Measurements from ENCODE around the gene OSER1. TPM values are rescaled to one million over a fixed set of nuclear protein-coding genes. Genes with fewer than 3 reads are reported as not detected.

The OSER1 gene
- total RNA-seq, 1 donor from 2014 or later = 24.1 TPM

- peak overlapping the region; percentile 89 for H3K4me3 ChIP-seq (ENCODE audit: low read depth, low read length)
- TF ChIP-seq, protein P1, sequence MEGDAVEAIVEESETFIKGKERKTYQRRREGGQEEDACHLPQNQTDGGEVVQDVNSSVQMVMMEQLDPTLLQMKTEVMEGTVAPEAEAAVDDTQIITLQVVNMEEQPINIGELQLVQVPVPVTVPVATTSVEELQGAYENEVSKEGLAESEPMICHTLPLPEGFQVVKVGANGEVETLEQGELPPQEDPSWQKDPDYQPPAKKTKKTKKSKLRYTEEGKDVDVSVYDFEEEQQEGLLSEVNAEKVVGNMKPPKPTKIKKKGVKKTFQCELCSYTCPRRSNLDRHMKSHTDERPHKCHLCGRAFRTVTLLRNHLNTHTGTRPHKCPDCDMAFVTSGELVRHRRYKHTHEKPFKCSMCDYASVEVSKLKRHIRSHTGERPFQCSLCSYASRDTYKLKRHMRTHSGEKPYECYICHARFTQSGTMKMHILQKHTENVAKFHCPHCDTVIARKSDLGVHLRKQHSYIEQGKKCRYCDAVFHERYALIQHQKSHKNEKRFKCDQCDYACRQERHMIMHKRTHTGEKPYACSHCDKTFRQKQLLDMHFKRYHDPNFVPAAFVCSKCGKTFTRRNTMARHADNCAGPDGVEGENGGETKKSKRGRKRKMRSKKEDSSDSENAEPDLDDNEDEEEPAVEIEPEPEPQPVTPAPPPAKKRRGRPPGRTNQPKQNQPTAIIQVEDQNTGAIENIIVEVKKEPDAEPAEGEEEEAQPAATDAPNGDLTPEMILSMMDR (conservative IDR thresholded peaks at IDR 0.05; ENCODE audit: low read depth, low read length) = no peak
- no peak for DNase-seq (ENCODE audit: low read depth)
Observed at GRCh38 chr20:44209686-44210405, 725 bp downstream of the OSER1 start.

DNA sequence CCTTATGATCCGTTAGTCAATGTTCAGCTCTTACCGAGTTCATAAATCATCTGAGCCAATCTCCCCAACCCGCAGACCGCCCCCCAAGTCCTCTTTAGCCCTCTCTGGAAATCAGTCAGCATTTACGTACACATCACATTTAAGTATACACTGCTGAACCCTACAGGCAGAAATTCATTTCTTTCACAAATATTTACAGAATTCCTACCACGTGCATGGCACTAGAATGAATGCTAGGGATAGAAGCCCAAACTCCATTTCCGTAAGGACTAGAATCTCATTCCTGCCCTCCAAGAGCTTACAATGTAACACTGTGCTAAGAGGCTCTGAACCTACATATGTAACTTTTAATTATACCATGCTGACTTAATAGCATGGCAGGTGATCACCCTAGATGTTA, 1.8 kb downstream of the OSER1 start:
- TF ChIP-seq, protein P1 (conservative IDR thresholded peaks at IDR 0.05; ENCODE audit: low read depth, low read length) = no peak
- H3K4me3 ChIP-seq (ENCODE audit: low read depth, low read length) = peak overlapping the region; percentile 89
- DNase-seq (ENCODE audit: low read depth) = no peak

DNA sequence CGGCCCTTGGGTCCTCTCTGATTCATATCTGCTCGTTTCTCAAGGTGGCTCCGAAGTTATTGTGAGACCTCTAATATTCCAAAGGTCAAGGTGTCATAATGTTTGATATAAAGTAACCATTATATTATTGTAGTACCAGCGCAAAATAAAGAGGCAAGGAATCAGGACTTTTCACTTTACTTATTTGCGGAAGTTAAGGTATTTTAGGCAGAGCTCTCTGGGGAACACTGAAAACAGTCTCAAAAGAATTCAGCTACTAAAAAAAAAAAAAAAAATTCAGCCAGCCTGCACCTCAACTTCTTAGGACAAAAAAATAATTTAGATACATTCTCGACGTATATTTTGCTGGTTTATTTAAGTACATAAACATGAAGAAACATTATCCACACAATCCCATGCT, 2.4 kb downstream of the OSER1 start:
- DNase-seq (ENCODE audit: low read depth) = no peak
- peak overlapping the region; percentile 89 for H3K4me3 ChIP-seq (ENCODE audit: low read depth, low read length)
- TF ChIP-seq, protein P1 (conservative IDR thresholded peaks at IDR 0.05; ENCODE audit: low read depth, low read length) = no peak

DNA sequence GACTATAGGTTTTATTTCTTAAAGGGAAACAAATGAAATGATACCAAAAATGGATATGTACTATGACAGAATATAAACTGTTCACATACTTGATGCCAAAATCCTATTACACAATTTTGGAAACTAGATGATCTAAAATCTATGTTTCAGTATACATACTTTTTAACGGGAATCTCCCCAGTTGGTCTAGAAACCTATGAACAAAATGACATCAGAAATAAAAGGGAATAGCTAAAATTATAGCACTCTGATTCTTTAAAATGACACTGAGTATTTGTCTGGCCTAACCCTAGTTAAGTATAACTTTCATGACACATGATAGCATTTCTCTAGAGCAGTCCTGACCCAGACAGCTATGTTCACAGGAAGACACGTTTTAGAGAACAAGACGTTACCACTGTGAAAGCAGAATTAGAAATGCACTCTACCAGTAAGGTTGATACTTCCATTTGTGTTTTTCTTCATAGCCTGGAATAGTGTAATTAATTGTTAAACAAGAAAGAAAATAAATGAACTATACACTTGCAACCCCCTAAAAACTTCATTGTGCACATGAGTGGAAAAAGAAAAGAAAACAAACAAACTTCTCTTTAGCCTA, 3.3 kb downstream of the OSER1 start:
- no peak overlapping the region for H3K4me3 ChIP-seq (ENCODE audit: low read depth, low read length)
- DNase-seq (ENCODE audit: low read depth) = no peak
- TF ChIP-seq, protein P1 (conservative IDR thresholded peaks at IDR 0.05; ENCODE audit: low read depth, low read length) = no peak

GRCh38 chr20:44206132-44206531, 4.4 kb downstream of the OSER1 start:
- no peak overlapping the region for H3K4me3 ChIP-seq (ENCODE audit: low read depth, low read length)
- TF ChIP-seq, protein P1 (conservative IDR thresholded peaks at IDR 0.05; ENCODE audit: low read depth, low read length) = no peak
- DNase-seq (ENCODE audit: low read depth) = no peak

DNA sequence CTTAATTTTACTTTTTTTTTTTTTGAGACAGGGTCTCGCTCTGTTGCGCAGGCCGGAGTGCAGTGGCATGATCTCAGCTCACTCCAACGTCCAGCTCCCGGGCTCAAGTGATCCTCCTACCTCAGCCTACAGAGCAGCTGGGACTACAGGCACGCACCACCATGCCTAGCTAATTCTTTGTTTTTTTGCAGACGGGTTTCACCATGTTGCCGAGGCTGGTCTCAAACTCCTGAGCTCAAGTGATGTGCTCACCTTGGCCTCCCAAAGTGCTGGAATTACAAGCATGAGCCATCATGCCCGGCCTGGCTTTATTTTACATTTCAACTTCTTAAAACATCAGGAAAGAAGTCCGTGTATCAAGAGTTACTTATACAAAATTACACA, 5.7 kb downstream of the OSER1 start:
- DNase-seq (ENCODE audit: low read depth) = no peak
- TF ChIP-seq, protein P1 (conservative IDR thresholded peaks at IDR 0.05; ENCODE audit: low read depth, low read length) = no peak
- H3K4me3 ChIP-seq (ENCODE audit: low read depth, low read length) = no peak overlapping the region

Measured in epithelial cell of proximal tubule (primary cell).